DMS79 treated with DMSO at 0.1 percent for 48 hours (cell line): ENCODE results near the gene RAB37.

ENCODE experiments used
- DNase-seq: peaks from one replicate; lab custom pipeline; 2025; lab: John Stamatoyannopoulos, UW

Gene RAB37, protein sequence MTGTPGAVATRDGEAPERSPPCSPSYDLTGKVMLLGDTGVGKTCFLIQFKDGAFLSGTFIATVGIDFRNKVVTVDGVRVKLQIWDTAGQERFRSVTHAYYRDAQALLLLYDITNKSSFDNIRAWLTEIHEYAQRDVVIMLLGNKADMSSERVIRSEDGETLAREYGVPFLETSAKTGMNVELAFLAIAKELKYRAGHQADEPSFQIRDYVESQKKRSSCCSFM

GRCh38 chr17:74736513-74737298, at the start of gene RAB37:
RAB37 (plus strand) TSS chr17:74737256; CDS start chr17:74737273, 17 bp downstream.
- DNase-seq = no peak

DNA sequence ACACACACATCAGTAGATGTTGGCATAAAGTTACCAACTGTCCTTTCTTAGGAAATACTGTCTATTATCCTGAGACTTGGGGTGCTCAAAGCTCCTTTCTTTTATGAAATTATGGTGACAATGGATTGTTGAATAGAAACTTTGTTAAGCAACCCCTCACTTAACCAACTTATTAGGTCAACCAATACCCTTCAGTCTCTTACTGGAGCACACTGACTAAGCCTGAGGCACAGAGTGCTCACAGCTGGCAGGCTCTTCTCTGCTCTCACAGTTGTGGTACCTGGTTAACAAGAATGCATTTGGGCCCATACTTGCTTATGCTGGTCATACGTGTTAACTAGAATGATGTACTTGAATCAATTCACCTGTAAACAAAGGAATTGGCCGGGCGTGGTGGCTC, 49.2 kb upstream of the RAB37 start:
- DNase-seq = no peak

DNA sequence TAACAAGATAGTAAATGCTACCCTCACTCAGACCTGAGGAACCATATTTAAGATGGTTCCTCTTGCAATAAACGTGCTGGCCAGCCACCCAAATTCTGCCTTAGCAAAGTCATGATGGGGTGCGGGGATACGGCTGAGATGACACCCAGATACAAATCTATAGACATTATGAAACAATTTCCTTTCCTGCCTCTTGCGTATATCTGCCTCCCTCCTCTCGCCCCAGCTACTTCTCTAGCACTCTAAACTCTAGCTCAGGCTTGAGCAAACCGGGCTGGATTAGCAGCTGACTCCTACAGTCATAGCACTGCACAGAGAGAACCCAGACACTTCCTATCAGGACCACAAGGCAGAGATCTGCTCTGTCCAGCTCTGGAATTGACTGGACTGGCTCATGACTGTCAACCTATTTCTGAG, 46.6 kb upstream of the RAB37 start:
- no peak for DNase-seq

- no peak for DNase-seq
Observed at GRCh38 chr17:74691151-74691550, 45.9 kb upstream of the RAB37 start.

- no peak for DNase-seq
Observed at GRCh38 chr17:74694081-74694480, 43.0 kb upstream of the RAB37 start.

DNA sequence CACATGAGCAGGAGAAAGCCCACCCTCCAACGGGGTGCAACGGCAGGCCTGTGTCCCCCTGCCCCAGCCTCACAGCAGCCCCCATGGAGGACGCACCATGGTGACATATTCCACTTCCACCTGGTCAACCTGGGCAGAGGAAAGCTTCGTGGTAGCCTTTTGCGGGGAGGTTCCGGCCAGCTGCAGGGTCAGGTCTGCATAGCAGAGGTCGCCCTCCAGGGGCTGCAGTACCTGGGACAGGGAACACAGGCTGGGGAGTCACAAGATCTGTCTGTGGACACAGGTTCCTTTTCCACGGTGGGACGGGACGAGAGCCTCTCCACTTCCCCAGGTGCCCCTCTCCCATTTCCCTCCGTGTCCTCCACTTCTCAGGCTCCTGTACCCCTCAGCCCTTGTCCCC, 41.4 kb upstream of the RAB37 start:
- no peak for DNase-seq

DNA sequence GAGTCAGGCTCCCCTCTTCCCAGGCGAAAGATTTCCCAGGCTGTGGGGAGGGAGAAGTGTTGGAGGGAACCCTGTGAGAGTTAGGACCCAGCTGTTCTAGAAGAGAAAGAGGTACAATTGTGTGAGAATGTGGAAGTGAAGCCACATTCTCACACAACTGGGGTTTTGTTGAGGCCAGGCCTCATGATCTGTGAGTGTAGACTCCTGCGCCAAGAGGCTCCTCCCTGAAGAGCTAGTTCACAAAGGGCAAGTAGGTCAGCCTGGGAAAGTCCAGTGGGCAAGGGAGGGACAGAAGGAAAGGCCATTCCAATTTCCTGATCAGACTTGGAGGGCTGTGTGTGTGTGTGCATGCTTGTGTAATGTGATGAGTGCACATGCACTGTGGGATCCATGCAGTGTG, 39.5 kb upstream of the RAB37 start:
- no peak for DNase-seq

GRCh38 chr17:74698069-74698468, 39.0 kb upstream of the RAB37 start:
- no peak for DNase-seq

GRCh38 chr17:74699236-74699635, 37.8 kb upstream of the RAB37 start:
- no peak for DNase-seq

DNA sequence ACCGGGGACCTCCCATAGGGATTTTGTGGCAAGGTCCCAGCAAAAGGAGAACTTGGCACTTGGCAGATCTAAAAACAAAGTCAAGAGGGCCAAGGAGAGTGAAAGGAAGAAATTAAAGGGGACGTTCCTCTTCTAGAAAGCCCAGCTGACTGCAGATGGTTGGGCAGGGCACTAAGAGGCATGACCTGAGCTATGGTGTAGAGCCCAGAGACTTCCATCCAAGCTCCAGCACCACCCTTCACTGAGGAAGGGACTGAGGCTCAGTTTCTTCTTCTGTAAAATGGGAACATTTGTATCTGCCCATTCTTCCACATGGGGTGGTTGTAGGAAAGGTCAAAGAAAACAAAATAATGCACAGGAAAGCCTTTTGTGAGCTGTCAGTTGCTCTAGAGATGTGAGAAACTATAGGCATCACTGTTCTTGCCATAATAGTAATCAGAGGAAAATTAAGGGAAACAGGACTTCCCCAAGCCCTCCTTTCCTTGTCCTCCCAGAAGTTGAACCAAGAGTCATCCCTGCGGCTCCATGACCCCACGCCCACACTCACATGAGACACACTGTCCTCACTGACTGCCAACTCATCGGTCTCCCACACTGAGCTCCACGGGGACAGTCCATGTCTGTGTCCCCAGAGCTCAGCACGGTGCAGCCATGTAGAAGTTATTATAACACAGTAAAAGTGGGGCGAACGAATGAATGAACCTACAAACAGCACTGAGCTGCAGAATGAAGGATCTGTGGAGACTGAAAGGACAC, 34.8 kb upstream of the RAB37 start:
- no peak for DNase-seq

DNA sequence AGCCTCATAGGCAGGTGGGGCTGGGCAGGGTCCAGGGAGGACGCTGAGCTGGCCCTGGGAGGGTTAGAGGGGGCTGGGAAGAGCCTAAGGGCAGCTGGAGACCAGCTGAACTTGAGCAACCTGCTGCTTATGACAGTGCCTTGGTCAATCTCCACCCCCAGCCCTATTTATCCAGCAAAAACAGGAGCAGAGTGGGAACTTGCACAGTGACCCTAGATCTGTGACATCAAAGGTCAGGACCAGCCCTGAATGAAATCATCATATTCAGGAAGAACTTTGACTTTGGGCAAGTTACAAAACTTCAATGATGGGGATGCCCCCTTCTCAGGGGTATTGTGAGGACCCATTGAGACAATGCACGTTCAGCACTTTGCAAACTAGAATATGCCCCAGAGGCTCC, 33.7 kb upstream of the RAB37 start:
- DNase-seq = no peak

DNA sequence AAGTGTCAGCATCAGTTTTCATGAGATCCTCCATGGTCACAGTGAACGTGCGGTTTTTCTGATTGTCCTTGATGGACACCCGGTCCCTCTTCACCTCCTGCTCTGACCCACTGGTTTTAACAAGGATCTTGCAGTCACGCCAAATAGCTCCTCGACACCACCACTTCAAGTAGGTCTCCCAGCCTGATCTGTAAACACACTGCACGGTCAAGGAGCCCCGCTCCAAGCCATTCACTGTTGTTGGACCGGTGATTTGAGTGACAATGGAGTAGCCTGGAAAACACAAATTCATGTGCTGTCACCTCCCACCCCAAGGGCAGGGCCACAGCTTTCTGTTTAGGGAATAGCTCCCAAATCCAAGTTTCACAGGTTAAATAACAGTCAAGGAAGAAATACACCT, 32.5 kb upstream of the RAB37 start:
- DNase-seq = peak; percentile 18

DNA sequence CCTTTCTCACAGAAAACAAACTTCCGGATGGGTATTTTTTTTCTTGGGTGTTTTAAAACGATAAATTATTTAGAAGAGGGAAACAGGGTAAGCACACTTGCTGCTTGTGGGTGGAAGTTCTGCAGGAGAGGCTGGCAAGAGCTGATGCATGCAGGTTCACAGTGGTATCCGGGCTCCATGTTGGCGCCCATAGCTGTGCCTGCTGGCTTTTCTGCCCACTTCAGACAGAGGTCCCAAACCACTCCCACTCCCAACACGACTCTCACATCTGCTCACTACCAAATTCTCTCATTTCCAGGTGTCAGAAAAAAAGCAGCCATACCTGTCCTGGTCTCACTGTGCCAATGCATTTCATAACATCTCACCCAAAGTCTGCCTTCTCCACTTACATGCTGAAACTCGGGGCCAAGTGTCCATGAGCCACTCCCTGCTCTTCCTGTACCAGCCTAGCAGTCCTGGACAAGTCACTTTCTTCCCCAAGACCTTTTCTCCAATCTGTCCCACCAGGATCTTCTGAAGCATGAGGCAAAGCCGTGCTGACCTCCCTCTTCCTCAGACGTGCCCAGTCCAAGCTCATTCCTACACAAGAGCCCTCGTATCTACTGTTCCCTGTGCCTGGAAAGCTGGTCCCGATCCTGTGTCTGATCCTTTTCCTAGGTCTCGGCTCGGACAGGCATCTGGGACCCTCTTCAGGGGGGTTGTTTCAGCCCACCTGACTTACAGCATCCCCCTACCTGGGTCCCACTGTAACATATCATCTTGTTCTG, 25.8 kb upstream of the RAB37 start:
- DNase-seq = no peak

GRCh38 chr17:74712301-74712700, 24.8 kb upstream of the RAB37 start:
- DNase-seq = no peak

DNA sequence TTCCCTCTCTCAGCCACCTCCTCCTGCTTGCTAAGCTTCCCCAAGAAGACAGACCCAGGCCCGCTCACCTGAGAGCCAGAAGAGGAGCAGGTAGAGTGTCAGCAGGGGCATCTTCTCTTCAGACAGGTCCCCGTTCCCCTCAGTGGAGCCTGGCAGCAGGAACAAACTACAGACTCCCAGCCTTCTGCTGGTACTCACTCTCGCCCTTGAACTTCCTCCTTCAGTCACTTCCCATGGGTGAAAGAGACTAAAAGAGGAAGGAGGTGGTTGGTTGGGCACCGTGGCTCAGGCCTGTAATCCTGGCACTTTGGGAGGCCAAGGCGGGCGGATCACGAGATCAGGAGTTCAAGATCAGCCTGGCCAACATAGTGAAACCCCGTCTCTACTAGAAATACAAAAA, 24.3 kb upstream of the RAB37 start, which contains the start of gene CD300LF:
Gene CD300LF (minus strand): TSS at position 168 of the 400 bp plus-strand sequence. CDS start 57 bp downstream, at position 111.
- DNase-seq = no peak

DNA sequence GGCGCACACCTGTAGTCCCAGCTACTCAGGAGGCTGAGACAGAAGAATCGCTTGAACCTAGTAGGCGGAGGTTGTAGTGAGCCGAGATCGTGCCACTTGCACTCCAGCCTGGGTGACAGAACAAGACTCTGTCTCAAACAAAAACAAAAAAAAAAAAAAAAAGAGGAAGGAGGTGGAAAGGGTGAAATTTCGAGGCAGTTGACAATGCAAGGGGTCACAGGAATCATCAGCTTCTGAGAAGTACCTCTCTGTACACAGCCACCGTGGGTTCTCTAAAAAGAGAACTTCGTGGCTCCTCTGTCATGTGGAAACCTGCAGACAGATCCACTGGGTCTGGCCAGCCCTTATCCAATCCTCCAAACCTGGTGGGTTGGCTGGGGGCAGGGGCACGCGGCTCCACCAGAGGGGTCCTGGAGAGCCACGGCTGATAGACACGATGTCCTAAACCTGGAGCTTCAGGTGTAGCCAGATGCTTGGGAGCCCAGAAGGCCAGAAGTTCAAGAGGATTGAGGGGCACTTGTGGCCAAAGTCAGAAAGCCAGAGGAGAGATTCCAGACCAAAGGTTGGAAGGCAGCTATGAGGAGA, 23.8 kb upstream of the RAB37 start:
- DNase-seq = no peak

- no peak for DNase-seq
Observed at GRCh38 chr17:74715144-74715543, 21.9 kb upstream of the RAB37 start.

DNA sequence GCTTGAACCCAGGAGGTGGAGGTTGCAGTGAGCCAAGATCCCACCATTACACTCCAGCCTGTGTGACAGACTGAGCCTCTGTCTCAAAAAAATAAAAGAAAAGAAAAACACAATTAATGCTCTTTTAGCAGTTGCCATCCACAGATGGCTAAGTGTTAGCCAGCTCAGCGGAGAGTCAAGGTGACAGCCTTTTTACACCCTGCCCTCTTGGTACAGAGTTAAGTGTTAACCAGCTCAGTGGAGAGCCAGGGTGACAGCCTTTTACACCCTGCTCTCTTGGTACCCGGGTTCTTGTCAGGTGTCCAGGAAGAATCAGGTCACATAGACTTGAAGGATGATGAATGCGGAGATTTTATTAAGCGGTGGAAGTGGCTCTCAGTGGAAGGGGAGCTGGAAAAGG, 16.6 kb upstream of the RAB37 start:
- DNase-seq = no peak

DNA sequence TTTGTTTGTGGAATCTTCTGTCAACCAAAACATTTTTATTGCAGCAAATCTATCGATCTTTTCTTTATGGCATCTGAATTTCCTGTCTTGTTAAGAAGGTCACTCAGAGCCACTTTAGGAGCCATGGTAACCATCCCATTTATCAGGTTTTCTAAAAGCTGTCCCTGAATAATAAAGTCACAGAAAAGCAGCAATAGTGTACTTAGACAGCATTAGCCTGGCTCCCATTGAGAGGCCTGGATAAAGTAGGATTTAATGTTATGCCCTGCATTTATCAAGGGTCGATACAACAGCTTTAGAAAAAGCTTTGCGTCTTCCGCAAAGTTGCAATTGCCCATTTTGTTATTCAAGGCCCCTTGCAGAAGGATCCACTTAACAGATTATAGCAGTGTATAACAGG, 14.3 kb upstream of the RAB37 start:
- no peak for DNase-seq

- DNase-seq = no peak
Observed at GRCh38 chr17:74723891-74724290, 13.2 kb upstream of the RAB37 start.

DNA sequence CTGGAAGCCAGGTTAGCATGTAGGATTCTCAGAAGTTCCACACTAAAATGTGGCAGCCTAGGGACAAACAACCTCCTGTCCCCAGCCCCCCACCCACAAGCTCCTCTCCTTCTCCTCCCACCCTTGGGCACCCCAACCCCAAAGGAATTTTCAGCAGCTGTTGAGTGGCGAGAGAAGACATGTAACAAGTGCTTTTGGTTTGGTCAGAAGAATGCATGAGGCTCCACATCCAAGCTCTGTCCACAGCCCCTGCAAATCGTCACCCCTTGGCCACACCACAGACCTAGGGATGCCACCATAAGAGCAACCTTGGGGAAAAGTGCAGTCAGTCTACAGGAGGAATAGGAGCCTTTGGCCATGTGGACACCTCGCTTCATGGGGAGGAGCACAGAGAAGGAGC, 11.9 kb upstream of the RAB37 start:
- DNase-seq = no peak
